Panc1 (cell line): ENCODE results near the gene PKNOX2. TPM values are rescaled to one million over a fixed set of nuclear protein-coding genes. Genes with fewer than 3 reads are reported as not detected.

ENCODE experiments used
- ATAC-seq: fragments of 200-7000 bp; cut with Tn5 transposase; 2 replicates; pipeline ENCODE4 v1.9.1; 2020; ENCODE audit warnings: mild to moderate bottlenecking, moderate library complexity
- BruUV-seq: library from RNA; stranded (reverse); fragments of 400-500 nt; replicated peaks from 2 replicates; lab custom pipeline; 2021; lab: Mats Ljungman, UMichigan
- CTCF ChIA-PET: fragments of 300-600 bp; sonication (Branson Sonifier 250); formaldehyde crosslinking; loops from one replicate; lab custom pipeline; 2022; ENCODE audit warnings: antibody characterized with exemption; lab: Charles Lee
- POLR2A ChIA-PET: fragments of 300-600 bp; sonication (Branson Sonifier 250); formaldehyde crosslinking; loops from one replicate; lab custom pipeline; 2022; ENCODE audit warnings: antibody characterized with exemption; lab: Charles Lee
- DNase-seq: peaks from one replicate; pipeline ENCODE4 v3.0.0-alpha.2; 2010; ENCODE audit warnings: low read depth, low spot score
- H3K27ac ChIP-seq: 2 replicates; pipeline ENCODE4 v1.5.1; 2011; ENCODE audit warnings: mild to moderate bottlenecking, low read length, inconsistent platforms
- H3K27me3 ChIP-seq: fragments of 200-500 bp; sonication (Bioruptor generic); 2 replicates; pipeline ENCODE4 v1.6.0; 2014; ENCODE audit warnings: low read length, inconsistent platforms; ENCODE audit not compliant: control insufficient read depth, insufficient read depth
- H3K36me3 ChIP-seq: fragments of 200-500 bp; sonication (Bioruptor generic); 2 replicates; pipeline ENCODE4 v1.5.1; 2014; ENCODE audit warnings: inconsistent platforms, mild to moderate bottlenecking, low read length, moderate library complexity; ENCODE audit not compliant: control insufficient read depth, insufficient read depth
- H3K4me1 ChIP-seq: 2 replicates; pipeline ENCODE4 v1.5.1; 2011; ENCODE audit warnings: inconsistent platforms, mild to moderate bottlenecking, low read length, moderate library complexity; ENCODE audit not compliant: control insufficient read depth, insufficient read depth
- H3K4me3 ChIP-seq, 2 experiments: 2 replicates each; pipeline ENCODE4 v1.5.1; 2011 to 2012; ENCODE audit warnings: low read depth in 2 of 2, low read length in 2 of 2, mild to moderate bottlenecking in 2 of 2, inconsistent platforms in 1 of 2, moderate library complexity in 1 of 2
- H3K9me3 ChIP-seq: fragments of 200-500 bp; sonication (Bioruptor generic); 2 replicates; pipeline ENCODE4 v1.5.1; 2014; ENCODE audit warnings: low read depth, mild to moderate bottlenecking, inconsistent platforms, low read length, moderate library complexity; ENCODE audit not compliant: control insufficient read depth, insufficient read depth
- POLR2AphosphoS5 ChIP-seq: IDR thresholded peaks from 2 replicates; pipeline ENCODE4 v1.6.1; 2012; ENCODE audit warnings: mild to moderate bottlenecking, low read depth, low read length, moderate library complexity
- SIN3A ChIP-seq: IDR thresholded peaks from 2 replicates; pipeline ENCODE4 v1.6.1; 2012; ENCODE audit warnings: low read depth, mild to moderate bottlenecking, low read length, moderate library complexity, borderline replicate concordance; ENCODE audit not compliant: insufficient read depth
- TCF7L2 ChIP-seq: IDR thresholded peaks from 2 replicates; pipeline ENCODE4 v1.6.1; 2011; ENCODE audit warnings: mild to moderate bottlenecking, low read depth, low read length, inconsistent platforms
- in situ Hi-C: cut with HindIII; loops from 2 replicates; pipeline ENCODE4 v1.10.0; 2016; ENCODE audit warnings: low sequenced_read_pairs, low pct_unique_long_range_greater_than_20kb
- intact Hi-C: fragments of 100-400 bp; cut with micrococcal nuclease; formaldehyde crosslinking; loops from one replicate; pipeline ENCODE4 v1.10.0; 2022; ENCODE audit not compliant: unreplicated experiment
- total RNA-seq: library from RNA; stranded (reverse); gene quantifications from one replicate; pipeline ENCODE4 v1.2.1, GENCODE V29; 2021; ENCODE audit not compliant: unreplicated experiment
- TF ChIP-seq, protein P1 (sequence below): fragments of 450-650 bp; IDR thresholded peaks from 2 replicates; pipeline ENCODE4 v1.5.1; 2017; ENCODE audit warnings: mild to moderate bottlenecking
- TF ChIP-seq, protein P2 (sequence below), 2 experiments: IDR thresholded peaks; 2 replicates each; pipeline ENCODE4 v1.6.1; 2011 to 2012; ENCODE audit warnings: low read depth in 2 of 2, control low read depth in 1 of 2, low read length in 1 of 2, mild to moderate bottlenecking in 1 of 2, moderate library complexity in 1 of 2; ENCODE audit not compliant: insufficient read depth in 1 of 2

The PKNOX2 gene
- total RNA-seq, 1 experiment from 2014 or later = not detected

DNA sequence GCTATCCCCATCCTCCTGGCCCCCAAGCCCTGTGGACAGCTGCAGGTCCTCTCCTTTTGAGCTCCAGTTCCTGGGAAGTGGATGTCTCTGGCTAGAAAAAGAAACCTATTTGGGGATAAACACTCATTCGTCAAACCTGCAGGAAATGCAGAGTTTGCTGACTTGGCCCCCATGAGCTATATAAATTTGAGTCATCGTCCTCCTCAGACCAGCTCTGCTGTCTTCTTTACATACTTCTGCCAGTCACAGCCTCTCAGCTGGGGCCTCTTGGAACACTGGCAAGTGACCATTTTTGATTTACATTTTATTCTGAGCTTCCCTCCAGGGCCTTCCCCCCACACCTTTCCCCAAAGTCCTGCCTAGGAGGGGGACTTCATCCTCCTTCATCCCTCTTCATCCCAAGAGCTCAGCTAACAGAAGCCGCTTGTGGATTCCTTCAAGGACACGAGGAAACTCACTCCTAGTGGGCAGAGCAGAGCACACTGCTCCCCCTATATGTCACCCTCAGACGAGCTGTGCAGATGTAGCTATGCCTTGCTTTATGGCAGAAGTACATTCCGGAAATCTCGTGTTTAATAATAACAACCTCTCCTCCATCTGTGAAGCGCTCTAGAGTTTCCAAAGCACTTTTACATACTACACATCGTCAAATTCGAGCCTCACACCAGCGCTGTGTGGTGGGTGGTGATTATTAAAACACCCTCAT is 199.7 kb downstream of the PKNOX2 start:
- no peak for TF ChIP-seq SIN3A
- TF ChIP-seq, protein P1, sequence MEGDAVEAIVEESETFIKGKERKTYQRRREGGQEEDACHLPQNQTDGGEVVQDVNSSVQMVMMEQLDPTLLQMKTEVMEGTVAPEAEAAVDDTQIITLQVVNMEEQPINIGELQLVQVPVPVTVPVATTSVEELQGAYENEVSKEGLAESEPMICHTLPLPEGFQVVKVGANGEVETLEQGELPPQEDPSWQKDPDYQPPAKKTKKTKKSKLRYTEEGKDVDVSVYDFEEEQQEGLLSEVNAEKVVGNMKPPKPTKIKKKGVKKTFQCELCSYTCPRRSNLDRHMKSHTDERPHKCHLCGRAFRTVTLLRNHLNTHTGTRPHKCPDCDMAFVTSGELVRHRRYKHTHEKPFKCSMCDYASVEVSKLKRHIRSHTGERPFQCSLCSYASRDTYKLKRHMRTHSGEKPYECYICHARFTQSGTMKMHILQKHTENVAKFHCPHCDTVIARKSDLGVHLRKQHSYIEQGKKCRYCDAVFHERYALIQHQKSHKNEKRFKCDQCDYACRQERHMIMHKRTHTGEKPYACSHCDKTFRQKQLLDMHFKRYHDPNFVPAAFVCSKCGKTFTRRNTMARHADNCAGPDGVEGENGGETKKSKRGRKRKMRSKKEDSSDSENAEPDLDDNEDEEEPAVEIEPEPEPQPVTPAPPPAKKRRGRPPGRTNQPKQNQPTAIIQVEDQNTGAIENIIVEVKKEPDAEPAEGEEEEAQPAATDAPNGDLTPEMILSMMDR = no peak
- TF ChIP-seq, protein P2, sequence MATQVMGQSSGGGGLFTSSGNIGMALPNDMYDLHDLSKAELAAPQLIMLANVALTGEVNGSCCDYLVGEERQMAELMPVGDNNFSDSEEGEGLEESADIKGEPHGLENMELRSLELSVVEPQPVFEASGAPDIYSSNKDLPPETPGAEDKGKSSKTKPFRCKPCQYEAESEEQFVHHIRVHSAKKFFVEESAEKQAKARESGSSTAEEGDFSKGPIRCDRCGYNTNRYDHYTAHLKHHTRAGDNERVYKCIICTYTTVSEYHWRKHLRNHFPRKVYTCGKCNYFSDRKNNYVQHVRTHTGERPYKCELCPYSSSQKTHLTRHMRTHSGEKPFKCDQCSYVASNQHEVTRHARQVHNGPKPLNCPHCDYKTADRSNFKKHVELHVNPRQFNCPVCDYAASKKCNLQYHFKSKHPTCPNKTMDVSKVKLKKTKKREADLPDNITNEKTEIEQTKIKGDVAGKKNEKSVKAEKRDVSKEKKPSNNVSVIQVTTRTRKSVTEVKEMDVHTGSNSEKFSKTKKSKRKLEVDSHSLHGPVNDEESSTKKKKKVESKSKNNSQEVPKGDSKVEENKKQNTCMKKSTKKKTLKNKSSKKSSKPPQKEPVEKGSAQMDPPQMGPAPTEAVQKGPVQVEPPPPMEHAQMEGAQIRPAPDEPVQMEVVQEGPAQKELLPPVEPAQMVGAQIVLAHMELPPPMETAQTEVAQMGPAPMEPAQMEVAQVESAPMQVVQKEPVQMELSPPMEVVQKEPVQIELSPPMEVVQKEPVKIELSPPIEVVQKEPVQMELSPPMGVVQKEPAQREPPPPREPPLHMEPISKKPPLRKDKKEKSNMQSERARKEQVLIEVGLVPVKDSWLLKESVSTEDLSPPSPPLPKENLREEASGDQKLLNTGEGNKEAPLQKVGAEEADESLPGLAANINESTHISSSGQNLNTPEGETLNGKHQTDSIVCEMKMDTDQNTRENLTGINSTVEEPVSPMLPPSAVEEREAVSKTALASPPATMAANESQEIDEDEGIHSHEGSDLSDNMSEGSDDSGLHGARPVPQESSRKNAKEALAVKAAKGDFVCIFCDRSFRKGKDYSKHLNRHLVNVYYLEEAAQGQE (IDR thresholded peaks at IDR 0.05; ENCODE audit: insufficient read depth in 1 of 2, low read depth in 2 of 2, low read length in 1 of 2) = no peak
- no peak for TF ChIP-seq POLR2AphosphoS5
- no peak for TF ChIP-seq TCF7L2
- DNase-seq (no peak), ATAC-seq (no peak)
- H3K9me3 ChIP-seq = no peaks in the 10 kb centered on the region
- BruUV-seq = no TSS peak
- H3K4me1 ChIP-seq = no peaks in the 10 kb centered on the region
- in situ Hi-C loops (no loop called here), intact Hi-C loops (no loop called here)
- H3K27me3 ChIP-seq = peaks cover 28% of the 10 kb centered on the region
- no peaks in the 10 kb centered on the region for H3K36me3 ChIP-seq
- H3K4me3 ChIP-seq = no peak overlapping the region
- CTCF ChIA-PET = interaction anchor here (0.6 to 1.2 kb wide), 4 partner anchors 18 to 118 kb away, joined by 3 to 5 read pairs (median 4); no protein-coding TSS in a partner anchor
- H3K27ac ChIP-seq = no peak overlapping the region
- POLR2A ChIA-PET = interaction anchor here (0.6 kb wide), 1 partner anchor 56 kb away, joined by 4 read pairs; no protein-coding TSS in a partner anchor

DNA sequence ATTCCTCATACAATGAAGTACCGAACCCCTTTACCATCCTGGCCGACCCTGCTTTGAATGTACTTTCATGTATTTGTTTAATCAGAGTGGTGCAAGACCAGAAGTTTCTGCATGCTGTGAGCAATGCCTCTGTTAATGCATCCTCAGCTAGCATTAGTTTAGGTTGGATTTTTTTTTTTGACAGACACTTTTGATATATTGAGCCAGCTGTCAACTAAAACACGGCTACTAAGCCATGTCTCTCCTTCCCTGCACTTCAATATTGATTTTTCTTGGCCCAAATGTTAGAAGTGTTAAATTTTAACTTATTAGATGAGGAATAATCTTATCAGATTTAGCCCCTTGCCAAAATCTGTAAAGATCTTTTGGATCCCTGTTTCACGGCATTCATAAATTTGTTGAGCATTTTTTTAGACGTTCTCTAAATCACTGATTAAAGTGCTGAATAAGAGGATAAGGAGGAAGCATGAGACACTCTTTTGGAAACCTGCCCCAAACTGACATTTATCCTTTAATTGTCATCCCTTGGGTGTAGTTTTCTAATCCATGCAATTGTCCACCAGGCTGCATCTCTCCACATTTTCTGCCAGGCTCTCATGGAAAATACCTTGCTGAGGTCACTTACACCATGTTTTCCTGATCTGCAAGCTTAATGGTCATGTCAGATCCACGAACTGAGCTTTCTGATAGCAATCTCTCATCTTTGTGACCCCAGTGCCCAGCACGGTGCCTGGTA is 200.8 kb downstream of the PKNOX2 start:
- in situ Hi-C loops = no loop called here
- CTCF ChIA-PET = interaction anchor here (0.7 kb wide), 1 partner anchor 49 kb away, joined by 3 read pairs; no protein-coding TSS in a partner anchor

More for the DNA sequence above, 200.8 kb downstream of the PKNOX2 start:
- intact Hi-C loops = no loop called here
- Histone ChIP-seq H3K27me3 (peaks cover 29% of the 10 kb centered on the region), H3K4me1 (no peaks in the 10 kb centered on the region), H3K27ac (no peak overlapping the region), H3K36me3 (no peaks in the 10 kb centered on the region), H3K9me3 (no peaks in the 10 kb centered on the region), H3K4me3 (no peak overlapping the region)
- TF ChIP-seq SIN3A (no peak), TCF7L2 (no peak), POLR2AphosphoS5 (no peak)
- TF ChIP-seq, protein P1 = no peak
- TF ChIP-seq, protein P2 (IDR thresholded peaks at IDR 0.05; ENCODE audit: insufficient read depth in 1 of 2, low read depth in 2 of 2, low read length in 1 of 2) = no peak
- no peak for ATAC-seq
- POLR2A ChIA-PET = no interaction called here
- BruUV-seq = no TSS peak
- no peak for DNase-seq
